HG02981 (cell line): ENCODE measurements around the gene ITPRIPL2.

ENCODE experiments used
- ATAC-seq: cut with Tn5 transposase; IDR thresholded peaks from one replicate; pipeline ENCODE4 v1.9.1; 2021; ENCODE audit warnings: mild to moderate bottlenecking, moderate library complexity; ENCODE audit not compliant: unreplicated experiment

The ITPRIPL2 gene

GRCh38 chr16:19113577-19114358 lies at the start of gene ITPRIPL2:
TSS of gene ITPRIPL2 (plus strand) at chr16:19113964. CDS start at chr16:19114462, 498 bp downstream.
- ATAC-seq, result no peak

- ATAC-seq, result no peak
These were observed 46.8 kb upstream of the ITPRIPL2 start for GRCh38 chr16:19066988-19067348.

GRCh38 chr16:19067349-19068236 lies 46.2 kb upstream of the ITPRIPL2 start, which contains the start of gene COQ7:
TSS of gene COQ7 (plus strand) at chr16:19067614. CDS start at chr16:19067665, 51 bp downstream.
- ATAC-seq, result peak; percentile 87

GRCh38 chr16:19068237-19068815 lies 45.4 kb upstream of the ITPRIPL2 start:
- ATAC-seq, result no peak

GRCh38 chr16:19071811-19072777 lies 41.7 kb upstream of the ITPRIPL2 start:
- ATAC-seq, result no peak

- ATAC-seq, result no peak
These were observed 40.4 kb upstream of the ITPRIPL2 start for GRCh38 chr16:19073344-19073743.

- no peak for ATAC-seq
These were observed 39.9 kb upstream of the ITPRIPL2 start for GRCh38 chr16:19073863-19074262.

- no peak for ATAC-seq
These were observed 38.3 kb upstream of the ITPRIPL2 start for GRCh38 chr16:19075511-19075910.

GRCh38 chr16:19077879-19078278 lies 35.9 kb upstream of the ITPRIPL2 start:
- ATAC-seq, result no peak

GRCh38 chr16:19083670-19084069 lies 30.1 kb upstream of the ITPRIPL2 start:
- ATAC-seq, result no peak

- no peak for ATAC-seq
These were observed 29.6 kb upstream of the ITPRIPL2 start for GRCh38 chr16:19084139-19084538.

GRCh38 chr16:19084879-19085278 lies 28.9 kb upstream of the ITPRIPL2 start:
- no peak for ATAC-seq

GRCh38 chr16:19085679-19086200 lies 28.0 kb upstream of the ITPRIPL2 start:
- no peak for ATAC-seq

- ATAC-seq, result peak; percentile 88
These were observed 27.2 kb upstream of the ITPRIPL2 start for GRCh38 chr16:19086322-19087199.

- no peak for ATAC-seq
These were observed 25.3 kb upstream of the ITPRIPL2 start for GRCh38 chr16:19088341-19088916.

GRCh38 chr16:19089410-19089955 lies 24.3 kb upstream of the ITPRIPL2 start:
- no peak for ATAC-seq

- no peak for ATAC-seq
These were observed 22.8 kb upstream of the ITPRIPL2 start for GRCh38 chr16:19090916-19091315.

GRCh38 chr16:19092653-19093410 lies 20.9 kb upstream of the ITPRIPL2 start:
- no peak for ATAC-seq
